Stomach (tissue), 4 donors: ENCODE data around the gene AVPR2.

Experiments
- POLR2A ChIP-seq, 4 donors: fragments of 450-650 bp; IDR thresholded peaks; one replicate each; pipeline ENCODE4 v1.6.1; 2016; ENCODE audit warnings: antibody characterized with exemption in 4 of 4, control low read depth in 2 of 4, mild to moderate bottlenecking in 1 of 4, moderate library complexity in 1 of 4
- POLR2AphosphoS5 ChIP-seq, 3 donors: sonication (generic); formaldehyde crosslinking; IDR thresholded peaks; one replicate each; pipeline ENCODE4 v1.6.1; 2016; ENCODE audit warnings: antibody characterized with exemption in 3 of 3
- TF ChIP-seq, protein P1 (sequence below), 7 experiments: fragments of 450-650 bp in 4 of 7; fragments of 200-600 bp in 3 of 7; sonication (generic) in 3 of 7; IDR thresholded peaks; one replicate each; pipeline ENCODE4 v1.5.1; 2016 to 2019; ENCODE audit warnings: antibody characterized with exemption in 7 of 7, control low read depth in 2 of 7, mild to moderate bottlenecking in 1 of 7

DNA sequence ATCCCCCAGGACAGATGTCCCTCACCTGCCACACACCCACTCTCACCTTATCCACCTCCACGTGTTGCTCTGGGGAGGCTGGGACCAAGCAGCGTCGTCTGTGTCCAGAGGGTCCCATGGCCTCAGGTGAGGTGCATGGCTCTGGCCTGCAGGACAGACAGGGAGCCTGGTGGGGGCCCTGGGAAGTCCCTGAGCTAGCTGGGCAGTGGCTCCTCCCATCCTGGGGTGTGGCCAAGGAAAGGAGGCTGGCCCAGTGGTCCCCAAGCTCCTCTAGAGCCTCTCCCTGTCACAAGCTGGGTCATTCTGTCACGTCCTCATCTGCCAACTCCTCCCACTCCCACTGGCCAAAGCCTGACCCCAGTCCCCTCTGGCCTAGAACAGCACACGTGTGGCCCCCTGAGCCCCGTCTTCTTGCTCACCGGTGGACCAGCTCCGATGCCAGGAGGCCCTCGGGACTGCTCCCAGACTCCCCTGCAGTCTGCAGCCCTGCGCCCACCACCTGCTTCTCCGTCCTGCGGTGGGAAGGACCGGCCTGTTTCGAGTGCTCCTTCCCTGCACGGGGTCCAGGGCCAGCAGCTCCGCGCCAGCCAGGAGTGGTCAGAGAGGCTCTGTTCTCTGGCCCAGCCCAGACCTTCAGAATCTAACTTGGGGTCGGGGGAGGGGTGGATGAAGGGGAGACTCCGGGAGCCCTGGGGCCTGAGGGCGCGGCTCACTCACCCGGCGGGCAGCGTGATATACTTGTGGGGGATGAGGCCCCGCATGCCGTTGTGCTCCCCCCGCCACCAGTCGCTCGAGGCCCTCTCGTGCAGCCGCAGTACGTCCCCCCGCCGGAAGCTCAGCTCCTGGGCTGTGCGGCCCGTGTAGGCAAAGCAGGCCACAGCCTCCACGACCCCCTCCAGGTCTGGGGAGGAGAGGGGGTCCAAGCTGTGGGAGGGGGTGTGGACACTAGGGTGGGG lies 4.8 kb downstream of the AVPR2 start:
- TF ChIP-seq, protein P1, sequence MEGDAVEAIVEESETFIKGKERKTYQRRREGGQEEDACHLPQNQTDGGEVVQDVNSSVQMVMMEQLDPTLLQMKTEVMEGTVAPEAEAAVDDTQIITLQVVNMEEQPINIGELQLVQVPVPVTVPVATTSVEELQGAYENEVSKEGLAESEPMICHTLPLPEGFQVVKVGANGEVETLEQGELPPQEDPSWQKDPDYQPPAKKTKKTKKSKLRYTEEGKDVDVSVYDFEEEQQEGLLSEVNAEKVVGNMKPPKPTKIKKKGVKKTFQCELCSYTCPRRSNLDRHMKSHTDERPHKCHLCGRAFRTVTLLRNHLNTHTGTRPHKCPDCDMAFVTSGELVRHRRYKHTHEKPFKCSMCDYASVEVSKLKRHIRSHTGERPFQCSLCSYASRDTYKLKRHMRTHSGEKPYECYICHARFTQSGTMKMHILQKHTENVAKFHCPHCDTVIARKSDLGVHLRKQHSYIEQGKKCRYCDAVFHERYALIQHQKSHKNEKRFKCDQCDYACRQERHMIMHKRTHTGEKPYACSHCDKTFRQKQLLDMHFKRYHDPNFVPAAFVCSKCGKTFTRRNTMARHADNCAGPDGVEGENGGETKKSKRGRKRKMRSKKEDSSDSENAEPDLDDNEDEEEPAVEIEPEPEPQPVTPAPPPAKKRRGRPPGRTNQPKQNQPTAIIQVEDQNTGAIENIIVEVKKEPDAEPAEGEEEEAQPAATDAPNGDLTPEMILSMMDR (IDR thresholded peaks at IDR 0.05) = no peak
- TF ChIP-seq POLR2A (IDR thresholded peaks at IDR 0.05) (no peak), POLR2AphosphoS5 (IDR thresholded peaks at IDR 0.05) (no peak)
